ENCODE data around the gene ENAH.
"Not testable (repeated sequence)": the region's sequence is repeated elsewhere in the genome, so short reads cannot be mapped to it uniquely, and the experiment has no call there.

ENAH gene

DNA sequence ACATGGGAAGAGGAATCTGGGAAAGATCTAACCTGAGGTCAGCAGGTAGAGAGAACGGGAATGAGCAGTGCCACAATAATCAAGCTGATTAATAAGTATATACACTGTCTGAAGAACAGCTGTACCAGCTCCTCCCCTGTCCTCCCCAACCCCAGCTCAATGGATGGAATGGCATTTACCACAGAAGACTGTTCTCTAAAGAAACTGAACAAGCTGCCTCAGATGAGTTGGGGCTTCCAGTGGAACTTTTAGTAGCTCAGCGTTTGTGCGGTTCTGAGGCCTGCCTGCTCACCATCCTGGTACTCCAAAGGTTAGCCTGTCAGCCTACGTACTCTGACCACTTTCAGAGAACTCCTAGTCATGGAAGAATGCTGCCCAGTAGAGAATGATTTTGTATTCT, 123.2 kb downstream of the ENAH start:
- no peak for DNase-seq (ENCODE audit: low spot score)

DNA sequence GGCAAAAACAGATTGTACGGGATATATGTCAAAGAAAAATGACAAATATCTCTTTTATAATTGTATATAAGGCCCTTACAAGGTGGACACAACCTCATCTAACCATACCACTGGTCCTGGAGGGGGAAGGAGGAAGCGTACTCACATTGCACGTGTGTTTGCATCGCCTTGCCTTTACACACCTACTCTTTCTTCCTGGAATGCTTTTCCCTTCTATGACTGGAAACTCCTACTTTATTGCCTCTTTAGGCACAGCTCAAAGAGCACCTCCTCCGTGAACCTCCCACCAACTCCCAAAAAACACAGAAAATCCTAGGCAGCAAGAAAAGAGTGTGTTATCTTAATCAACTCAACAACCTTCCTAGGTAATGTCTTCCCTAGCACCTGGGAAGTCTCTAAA, 125.3 kb downstream of the ENAH start:
- no peak for DNase-seq (ENCODE audit: low spot score)

DNA sequence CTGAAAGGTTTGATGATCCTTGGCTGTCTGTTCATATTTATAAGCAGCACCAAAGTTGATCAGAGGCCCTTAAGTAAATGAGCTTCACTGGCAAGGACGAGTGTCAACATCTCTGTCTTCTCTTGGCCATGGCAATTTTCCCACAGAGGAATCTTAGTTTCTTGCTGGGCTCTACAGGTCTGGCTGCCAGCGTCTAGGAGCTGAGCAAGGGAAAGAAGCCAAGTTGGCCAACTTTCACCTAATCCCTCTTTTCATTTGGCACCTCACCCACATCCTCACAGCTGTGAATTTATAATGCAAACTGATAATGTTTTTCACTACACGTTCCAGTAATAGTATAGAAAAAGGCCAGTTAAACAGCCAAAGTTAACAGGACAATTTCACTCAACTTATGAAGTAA, 126.0 kb downstream of the ENAH start:
- DNase-seq (ENCODE audit: low spot score), result no peak

DNA sequence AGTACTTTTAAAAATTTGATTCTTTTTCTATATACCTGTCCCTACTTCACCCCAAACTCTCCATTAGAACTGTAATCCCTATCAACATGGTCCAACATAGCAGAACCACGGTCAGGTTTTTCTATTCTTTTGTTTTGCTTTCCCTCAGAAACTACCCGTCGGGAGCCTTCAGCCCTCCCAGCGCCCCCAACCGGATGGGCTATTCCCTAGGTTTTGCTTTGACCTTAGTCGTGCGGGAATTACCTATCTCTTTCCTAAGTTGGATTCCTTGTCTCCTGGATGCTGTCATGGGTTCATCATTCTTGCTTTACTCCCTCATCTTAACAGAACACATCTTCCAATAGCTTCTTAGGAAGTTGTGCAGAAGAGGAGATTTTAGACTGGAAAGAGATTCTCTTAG, 127.5 kb downstream of the ENAH start:
- no peak for DNase-seq (ENCODE audit: low spot score)

DNA sequence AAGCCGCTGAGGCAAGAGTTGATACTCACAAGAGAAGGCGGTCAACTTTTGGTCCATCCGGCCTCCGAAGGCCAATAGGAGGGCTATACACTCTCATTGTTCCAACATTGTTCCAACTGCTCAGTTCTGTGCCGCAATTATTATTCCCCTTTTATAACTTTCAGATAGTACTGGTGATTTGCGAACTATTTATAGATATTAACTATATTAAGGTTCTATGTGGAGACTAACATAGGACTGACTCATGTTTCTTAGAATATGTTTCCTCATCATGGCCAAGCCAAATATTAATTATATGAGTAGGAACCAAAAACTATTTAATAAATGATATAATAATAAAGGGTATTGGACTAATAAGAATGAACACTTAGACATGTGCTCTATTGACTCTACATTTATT, 128.4 kb downstream of the ENAH start:
- no peak for DNase-seq (ENCODE audit: low spot score)

DNA sequence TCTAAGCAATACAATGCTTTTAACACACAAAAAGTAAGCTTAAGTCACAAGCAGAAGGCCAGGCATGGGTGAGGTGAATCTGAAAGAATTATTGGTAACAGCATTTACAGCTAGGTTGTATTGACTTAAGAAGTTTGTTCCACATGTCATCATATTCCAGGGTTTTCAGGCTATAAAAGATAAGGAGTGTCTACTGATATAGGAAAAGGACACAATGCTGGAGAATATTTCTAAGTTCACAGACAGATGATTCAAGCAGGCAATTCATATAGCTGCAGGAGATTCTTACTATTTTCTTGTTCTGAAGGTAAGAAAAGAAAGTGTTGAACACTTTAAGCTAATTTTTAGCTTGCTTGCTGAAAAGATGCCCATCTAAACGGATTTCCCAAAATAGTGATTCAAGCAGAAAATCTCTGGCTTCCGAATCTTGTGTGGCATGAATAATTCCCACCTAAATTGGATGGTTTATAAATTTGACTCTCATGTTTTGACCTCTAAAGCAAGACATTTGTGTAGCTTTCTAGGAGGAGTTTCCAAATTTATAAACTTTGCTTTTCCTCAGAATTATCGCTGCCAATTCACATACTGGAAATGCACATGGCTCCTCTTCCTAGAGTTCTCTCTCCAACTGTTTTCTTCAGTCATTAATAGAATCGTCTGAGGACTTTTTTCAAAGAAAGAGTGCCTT, 129.5 kb downstream of the ENAH start:
- no peak for DNase-seq (ENCODE audit: low spot score)

DNA sequence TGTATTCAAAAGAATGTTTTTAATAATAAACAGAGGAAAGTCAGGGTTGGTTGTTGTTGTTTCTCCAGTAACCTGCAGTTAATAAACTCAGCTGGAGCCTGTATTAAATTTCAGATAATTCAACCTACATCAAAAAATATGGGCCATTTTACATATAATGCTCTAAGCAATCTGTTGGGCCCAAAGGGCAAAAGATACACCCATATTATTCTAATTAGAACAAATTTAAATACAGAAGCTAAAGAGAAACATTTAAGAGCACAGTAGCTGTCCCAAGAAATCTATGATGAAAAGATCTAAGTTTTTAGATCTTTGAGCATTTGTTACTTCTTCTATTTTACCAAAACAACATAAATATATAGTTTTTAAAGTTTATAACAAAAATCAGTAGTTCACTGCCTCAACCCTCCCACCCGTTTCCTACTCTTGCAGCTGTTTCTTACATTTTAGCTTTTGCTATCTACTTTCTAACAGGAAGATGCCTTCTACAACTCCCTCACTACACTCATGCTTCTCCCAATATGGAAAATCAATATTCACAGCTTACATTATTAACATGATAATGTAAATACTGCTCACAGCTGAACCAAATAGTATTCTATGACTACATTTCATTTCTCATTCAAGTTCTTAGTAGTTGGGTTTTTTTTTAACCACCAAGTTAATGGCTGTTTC, 130.2 kb downstream of the ENAH start:
- DNase-seq (ENCODE audit: low spot score), result no peak

DNA sequence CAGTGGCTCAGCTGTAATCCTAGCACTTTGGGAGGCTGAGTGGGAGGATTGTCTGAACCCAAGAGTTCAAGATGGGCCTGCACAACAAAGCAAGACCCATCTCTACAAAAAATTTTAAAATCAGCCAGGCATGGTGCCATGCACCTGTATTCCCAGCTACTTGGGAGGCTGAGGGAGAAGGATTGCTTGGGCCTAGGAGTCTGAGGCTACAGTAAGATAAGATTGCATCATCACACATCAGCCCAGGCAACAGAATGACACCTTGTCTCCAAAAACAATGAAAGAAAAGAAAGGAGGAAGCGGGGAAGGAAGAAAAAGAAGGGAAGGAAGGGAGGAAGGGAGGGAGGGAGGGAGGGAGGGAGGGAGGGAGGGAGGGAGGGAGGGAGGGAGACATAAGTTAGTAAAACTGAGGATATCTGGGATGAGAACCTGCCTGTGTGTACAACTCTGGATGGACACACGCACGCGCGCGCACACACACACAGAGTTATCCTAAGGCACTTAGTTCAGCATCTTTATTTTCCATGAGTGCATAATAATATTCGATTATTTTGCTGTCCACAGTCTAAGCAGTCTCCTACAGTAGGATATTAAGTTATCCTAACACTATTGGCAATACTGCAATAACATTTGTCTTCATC, 132.2 kb downstream of the ENAH start:
- no peak for DNase-seq (ENCODE audit: low spot score)

DNA sequence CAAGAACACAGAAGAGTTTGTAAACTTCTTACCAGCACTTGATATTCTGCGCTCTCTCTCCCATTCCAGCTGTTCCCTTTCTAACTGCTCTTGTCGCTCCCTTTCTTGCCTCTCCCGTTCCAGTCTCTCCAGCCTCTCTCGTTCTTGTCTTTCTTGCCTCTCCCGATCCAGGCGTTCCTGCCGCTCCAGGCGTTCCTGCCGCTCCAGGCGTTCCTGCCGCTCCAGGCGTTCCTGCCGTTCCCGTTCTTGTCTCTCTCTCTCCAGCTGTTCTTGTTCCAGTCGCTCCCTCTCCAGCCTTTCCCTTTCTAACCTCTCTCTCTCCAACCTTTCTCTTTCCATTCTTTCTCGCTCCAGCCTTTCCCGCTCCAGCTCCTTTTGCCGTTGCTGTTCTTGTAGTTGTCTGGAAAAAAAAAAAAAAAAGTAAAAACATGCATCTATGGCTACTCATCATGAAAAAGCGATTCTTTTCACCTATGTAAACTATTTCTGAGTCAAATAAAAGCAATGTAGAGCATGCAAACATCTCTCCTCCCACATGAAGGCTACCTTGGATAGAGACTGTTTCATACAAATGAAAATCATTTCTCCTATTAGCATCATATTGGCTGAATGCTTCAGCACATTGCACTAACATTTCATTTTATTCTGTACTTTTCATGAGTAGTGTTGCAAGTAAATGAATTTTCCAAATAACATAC, 133.6 kb downstream of the ENAH start:
- DNase-seq (ENCODE audit: low spot score), result no peak

DNA sequence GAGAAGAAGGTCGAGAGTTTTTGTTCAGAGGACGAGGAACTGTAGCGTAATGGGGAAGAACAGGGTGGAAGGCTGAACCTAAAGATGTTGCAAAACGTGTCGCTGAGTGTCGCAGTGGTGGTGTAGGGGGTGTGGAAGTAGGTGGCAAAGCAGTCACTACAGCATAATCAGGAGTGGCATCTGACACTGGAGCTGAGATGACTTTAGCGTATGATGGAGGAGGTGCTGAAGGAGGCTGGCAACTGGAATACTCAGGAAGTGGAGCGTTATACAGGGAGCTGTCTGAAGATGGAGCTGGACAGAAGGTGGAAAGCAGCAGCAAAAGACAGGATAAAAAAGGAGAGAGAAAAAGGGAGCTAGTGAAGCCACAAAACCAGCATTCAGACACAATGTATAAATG, 135.2 kb downstream of the ENAH start:
- no peak for DNase-seq (ENCODE audit: low spot score)

DNA sequence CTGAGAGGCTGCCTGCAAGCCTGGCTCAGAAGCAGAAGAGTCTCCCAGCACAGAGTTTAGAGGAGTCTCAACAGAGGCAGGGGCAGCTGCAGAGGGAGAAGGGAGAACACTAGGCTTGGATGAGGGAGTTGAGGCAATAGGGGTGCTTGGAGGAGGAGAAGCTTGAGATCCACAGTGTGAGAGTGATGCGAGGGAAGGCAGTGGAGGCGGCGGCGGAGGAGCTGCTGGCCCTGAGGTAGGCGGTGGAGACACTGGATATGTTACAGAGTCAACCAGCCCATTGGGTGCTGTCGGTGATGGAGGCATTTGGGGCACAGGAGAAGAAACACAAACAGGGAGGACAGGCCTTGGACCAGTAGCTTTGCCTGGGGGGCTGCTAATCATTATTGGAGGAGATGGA, 135.7 kb downstream of the ENAH start:
- no peak for DNase-seq (ENCODE audit: low spot score)

DNA sequence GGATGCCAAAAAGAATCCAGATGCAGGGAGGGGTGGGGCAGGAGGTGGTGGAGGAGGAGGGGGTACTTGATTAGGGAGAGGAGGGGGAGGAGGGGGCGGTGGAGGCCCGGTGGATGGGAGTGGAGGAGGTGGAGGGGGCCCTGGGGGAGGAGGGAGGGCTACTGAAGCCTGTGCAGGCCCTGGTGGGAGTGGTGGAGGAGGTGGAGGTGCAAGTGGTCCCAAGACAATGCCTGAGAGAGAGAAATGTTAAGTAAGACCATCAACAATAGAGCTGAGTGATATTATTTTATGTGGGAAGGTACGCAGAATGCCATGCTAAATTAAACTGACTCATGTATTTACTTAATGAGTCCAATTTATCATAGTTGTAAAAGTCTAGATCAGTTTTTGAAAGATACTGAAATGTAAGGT, 138.2 kb downstream of the ENAH start:
- DNase-seq (ENCODE audit: low spot score), result no peak

DNA sequence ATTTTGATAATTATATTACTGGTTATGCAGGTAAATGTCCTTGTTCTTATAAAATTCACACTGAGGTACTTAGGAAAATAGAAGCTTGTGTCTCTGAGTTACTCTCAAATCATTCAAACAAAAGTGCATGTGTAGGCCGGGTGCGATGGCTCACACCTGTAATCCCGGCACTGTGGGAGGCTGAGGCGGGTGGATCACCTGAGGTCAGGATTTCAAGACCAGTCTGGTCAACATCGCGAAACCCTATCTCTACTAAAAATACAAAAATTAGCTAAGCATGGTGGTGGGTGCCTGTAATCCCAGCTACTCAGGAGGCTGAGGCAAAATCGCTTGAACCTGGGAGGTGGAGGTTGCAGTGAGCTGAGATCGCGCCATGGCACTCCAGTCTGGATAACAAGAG, 139.3 kb downstream of the ENAH start:
- DNase-seq (ENCODE audit: low spot score), result not testable (repeated sequence)

DNA sequence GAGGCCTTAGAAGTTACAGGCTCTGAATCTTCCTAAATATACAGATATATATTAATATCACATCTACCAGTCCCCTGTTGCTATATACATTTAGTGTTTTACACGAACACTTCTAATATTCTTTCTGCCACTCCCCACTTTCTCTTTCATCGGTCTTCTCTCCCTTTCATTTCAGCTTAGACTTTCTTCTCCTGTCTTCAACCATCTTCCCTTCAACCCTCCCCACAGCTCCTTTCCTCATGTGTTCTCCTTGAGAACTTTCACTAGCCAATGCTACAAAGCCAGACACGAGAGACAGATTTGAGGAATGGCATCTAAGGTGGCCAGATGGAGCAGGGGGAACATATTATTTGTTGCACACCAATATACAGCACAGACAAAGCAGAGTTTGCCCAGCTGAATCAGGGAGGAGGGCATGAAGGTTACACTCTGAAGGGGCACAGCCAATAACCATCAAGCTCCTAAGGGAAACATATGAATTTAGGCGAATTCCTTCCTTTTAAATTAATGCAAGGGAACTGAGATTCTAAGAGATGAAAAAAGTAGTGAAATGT, 141.0 kb downstream of the ENAH start:
- no peak for DNase-seq (ENCODE audit: low spot score)

DNA sequence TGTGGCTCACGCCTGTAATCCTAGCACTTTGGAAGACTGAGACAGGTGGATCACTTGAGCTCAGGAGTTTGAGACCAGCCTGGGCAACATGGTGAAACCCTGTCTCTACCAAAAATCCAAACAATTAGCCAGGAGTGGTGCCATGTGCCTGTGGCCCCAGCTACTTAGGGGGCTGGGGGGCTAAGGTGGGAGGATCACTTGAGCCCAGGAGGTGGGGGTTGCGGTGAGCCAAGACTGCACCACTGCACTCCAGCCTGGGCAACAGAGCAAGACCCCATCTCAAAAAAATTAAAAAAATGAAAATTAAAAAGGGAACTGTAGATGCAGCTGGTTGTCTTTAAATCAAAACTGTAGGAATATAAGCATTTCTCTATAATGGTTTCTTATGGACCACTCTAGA, 142.2 kb downstream of the ENAH start:
- not testable (repeated sequence) for DNase-seq (ENCODE audit: low spot score)

DNA sequence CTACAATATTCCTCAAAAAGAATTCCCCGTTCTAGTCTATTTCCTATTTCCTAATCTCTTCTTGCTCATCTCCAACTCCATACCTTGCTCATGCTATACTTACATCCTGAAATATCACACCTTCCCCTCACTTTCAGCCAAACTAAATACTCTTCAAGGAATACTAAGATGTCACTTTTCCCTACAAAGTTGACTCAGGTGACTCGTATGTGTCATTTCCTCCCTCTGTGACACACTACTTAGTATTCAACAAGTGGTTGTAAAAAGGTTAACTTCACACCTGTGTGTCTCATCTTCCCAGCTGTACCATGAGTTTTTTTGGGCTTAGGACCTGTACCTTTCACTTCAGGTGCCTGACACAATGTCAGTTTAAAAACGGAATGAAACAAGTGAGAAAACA, 143.2 kb downstream of the ENAH start:
- DNase-seq (ENCODE audit: low spot score), result no peak

DNA sequence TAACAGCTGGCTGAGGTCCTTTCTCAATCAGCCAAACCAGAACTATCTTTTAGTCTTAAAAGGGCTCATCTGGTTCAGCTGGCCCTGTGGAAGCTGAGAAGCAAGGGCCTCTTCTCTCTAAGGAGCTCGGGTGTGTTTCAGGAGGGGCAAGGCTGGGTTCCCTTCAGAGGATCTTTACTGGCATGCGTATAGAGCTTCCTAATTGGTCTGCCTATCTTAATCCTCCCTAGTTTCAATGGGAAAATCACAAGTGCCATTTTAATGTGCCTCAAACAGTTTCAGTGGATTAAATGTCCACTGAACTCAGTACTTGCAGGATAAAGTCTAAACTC, 143.6 kb downstream of the ENAH start:
- no peak for DNase-seq (ENCODE audit: low spot score)

DNA sequence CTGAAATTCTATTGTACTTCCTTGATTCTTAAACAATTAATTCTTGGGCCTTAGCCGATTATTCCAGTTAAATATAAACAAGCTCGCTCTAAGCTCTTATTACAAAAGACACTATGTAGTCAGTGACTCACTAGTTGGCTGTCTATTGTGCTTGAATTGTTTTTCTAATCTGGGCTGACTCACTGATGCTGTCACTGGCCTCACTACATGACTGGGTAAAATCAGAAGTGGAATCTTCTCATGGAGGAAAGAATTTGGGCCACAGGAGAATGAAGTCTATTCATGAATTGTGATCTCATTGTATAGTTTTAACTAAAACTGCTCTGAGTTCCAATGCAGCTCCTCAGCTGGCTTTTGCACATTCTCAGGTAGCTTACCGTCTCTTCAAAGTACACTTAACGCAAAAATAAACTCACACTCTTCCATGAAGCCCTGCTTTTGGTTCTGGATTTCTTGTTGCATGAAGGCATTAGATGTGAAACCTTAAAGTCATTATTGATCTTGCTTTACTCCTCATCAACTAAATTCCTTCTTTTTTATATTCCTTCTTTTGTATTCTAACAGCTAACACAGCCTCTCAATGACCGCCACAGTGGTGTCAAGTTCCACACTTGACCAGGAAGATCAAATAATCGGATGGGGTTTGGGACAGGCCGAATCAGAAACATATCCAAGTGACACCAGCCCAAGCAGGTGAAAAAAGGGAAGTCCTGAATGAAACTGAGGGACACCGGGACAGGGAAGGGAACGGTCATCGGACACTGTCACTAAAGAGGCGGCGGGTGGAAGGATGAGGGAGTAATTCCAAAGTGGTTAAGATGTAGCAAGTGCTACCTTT, 144.2 kb downstream of the ENAH start:
- DNase-seq (ENCODE audit: low spot score), result no peak

DNA sequence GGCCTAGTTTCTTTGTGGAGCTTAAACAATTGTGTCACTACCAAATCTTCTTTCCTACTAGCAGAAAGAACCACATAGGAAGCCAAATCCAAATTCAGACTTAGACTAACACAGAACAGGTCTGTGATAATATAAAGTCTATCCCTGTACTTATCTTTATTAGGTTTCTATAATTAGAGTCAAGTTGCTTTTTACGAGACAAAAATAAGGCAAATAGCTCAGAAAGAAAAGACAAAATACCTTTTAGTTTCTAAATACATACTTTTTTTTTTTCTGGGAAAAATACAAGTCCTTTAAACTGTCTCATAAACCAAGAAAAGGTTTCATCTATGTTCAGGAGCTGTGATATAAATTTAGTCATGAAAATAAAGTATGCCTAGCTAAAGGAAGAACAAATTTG, 146.2 kb downstream of the ENAH start:
- no peak for DNase-seq (ENCODE audit: low spot score)

DNA sequence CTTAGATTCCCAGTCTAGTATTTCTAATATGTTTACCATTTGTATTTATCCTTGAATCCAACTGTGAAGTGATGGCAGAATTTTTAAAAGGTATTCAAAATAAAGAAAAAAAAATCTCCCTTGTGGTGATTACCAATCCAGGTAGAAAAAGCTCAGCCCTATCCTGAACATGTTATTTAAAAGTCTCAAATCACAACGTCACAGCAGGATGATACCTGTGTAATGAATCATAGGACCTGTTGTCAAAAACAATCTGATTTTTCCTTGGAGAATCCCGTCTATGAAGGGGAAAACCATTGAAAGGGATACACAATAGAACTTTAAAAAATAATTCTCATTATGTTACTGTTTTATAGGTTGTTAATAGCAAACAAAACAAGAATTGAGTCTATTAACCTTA, 148.1 kb downstream of the ENAH start:
- DNase-seq (ENCODE audit: low spot score), result no peak

DNA sequence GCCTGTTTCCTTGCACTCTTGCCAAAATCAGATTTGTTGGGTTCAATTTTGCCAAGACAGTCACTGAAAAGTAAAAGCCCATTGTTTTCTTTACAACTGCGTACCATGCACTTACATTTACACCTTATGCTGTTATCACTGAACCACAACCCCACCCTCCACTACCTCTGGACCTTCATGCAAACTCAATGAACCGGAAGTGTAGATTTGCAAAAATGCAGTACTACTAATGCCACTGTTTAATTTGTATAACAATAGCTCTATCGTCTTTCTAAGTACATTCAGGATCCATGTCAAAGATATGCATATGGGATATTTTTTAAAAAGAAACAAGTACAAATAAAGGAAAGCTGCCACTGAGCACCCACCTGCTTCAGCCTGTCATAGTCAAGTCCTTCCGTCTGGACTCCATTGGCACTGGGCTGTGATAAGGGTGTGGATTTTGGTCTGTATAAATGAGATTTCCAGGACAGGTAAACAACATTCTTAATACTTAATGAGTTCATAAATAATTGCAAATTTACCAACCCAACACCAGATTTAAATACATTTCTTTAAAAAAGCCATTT, 152.2 kb downstream of the ENAH start:
- no peak for DNase-seq (ENCODE audit: low spot score)
